SK-N-SH treated with all-trans-retinoic acid at 6 μM for 48 hours (cell line): ENCODE results near the gene LEUTX.

ENCODE experiments used
- ATAC-seq: fragments of 200-7000 bp; cut with Tn5 transposase; 3 replicates; pipeline ENCODE4 v1.9.1; 2020; ENCODE audit warnings: mild to moderate bottlenecking, moderate library complexity
- ARNTL ChIP-seq: fragments of 450-650 bp; formaldehyde crosslinking; IDR thresholded peaks from 2 replicates; pipeline ENCODE4 v1.5.0; 2020; ENCODE audit warnings: low read depth, mild to moderate bottlenecking, moderate library complexity, borderline replicate concordance
- CREB5 ChIP-seq: fragments of 250-450 bp; sonication (Bioruptor Pico); IDR thresholded peaks from 2 replicates; pipeline ENCODE4 v1.5.1; 2020; ENCODE audit warnings: low read depth, mild to moderate bottlenecking, moderate library complexity
- CSDC2 ChIP-seq: fragments of 250-450 bp; sonication (Bioruptor Pico); IDR thresholded peaks from 2 replicates; pipeline ENCODE4 v1.5.0; 2020; ENCODE audit warnings: mild to moderate bottlenecking, moderate library complexity
- CSRNP3 ChIP-seq: fragments of 250-450 bp; sonication (Bioruptor Pico); IDR thresholded peaks from 2 replicates; pipeline ENCODE4 v1.5.1; 2021; ENCODE audit warnings: mild to moderate bottlenecking, moderate library complexity
- ESRRG ChIP-seq: fragments of 250-450 bp; sonication (Bioruptor Pico); IDR thresholded peaks from 2 replicates; pipeline ENCODE4 v1.6.1; 2021; ENCODE audit warnings: mild to moderate bottlenecking
- GLIS3 ChIP-seq: fragments of 250-450 bp; sonication (Bioruptor Pico); IDR thresholded peaks from 2 replicates; pipeline ENCODE4 v1.5.0; 2020; ENCODE audit warnings: mild to moderate bottlenecking, moderate library complexity
- ISL1 ChIP-seq: fragments of 250-450 bp; sonication (Bioruptor Pico); IDR thresholded peaks from 2 replicates; pipeline ENCODE4 v2.1.2; 2022; ENCODE audit warnings: mild to moderate bottlenecking, moderate library complexity
- OSR1 ChIP-seq: fragments of 250-450 bp; sonication (Bioruptor Pico); IDR thresholded peaks from 2 replicates; pipeline ENCODE4 v1.8.0; 2022; ENCODE audit warnings: moderate library complexity, mild to moderate bottlenecking, inconsistent platforms
- PATZ1 ChIP-seq: fragments of 250-450 bp; sonication (Bioruptor Pico); IDR thresholded peaks from 2 replicates; pipeline ENCODE4 v1.8.0; 2020; ENCODE audit warnings: mild to moderate bottlenecking, moderate library complexity, borderline replicate concordance
- POU6F1 ChIP-seq: fragments of 250-450 bp; sonication (Bioruptor Pico); IDR thresholded peaks from 2 replicates; pipeline ENCODE4 v1.8.0; 2021; ENCODE audit warnings: low read depth, mild to moderate bottlenecking, moderate library complexity, borderline replicate concordance
- PPARA ChIP-seq: fragments of 250-450 bp; sonication (Bioruptor Pico); IDR thresholded peaks from 2 replicates; pipeline ENCODE4 v1.5.0; 2020; ENCODE audit warnings: mild to moderate bottlenecking, borderline replicate concordance
- RARB ChIP-seq: fragments of 250-450 bp; sonication (Bioruptor Pico); IDR thresholded peaks from 2 replicates; pipeline ENCODE4 v1.8.0; 2021; ENCODE audit warnings: mild to moderate bottlenecking, moderate library complexity
- SNAI2 ChIP-seq: fragments of 250-450 bp; sonication (Bioruptor Pico); IDR thresholded peaks from 2 replicates; pipeline ENCODE4 v1.5.0; 2020; ENCODE audit warnings: mild to moderate bottlenecking, moderate library complexity
- TOX ChIP-seq: fragments of 250-450 bp; sonication (Bioruptor Pico); IDR thresholded peaks from 2 replicates; pipeline ENCODE4 v1.8.0; 2021; ENCODE audit warnings: mild to moderate bottlenecking, moderate library complexity, borderline replicate concordance
- TSHZ2 ChIP-seq: fragments of 250-450 bp; sonication (Bioruptor Pico); IDR thresholded peaks from 2 replicates; pipeline ENCODE4 v1.5.0; 2020; ENCODE audit warnings: mild to moderate bottlenecking, moderate library complexity
- ZFP3 ChIP-seq: fragments of 250-450 bp; sonication (Bioruptor Pico); IDR thresholded peaks from 2 replicates; pipeline ENCODE4 v1.5.0; 2020; ENCODE audit warnings: mild to moderate bottlenecking, moderate library complexity
- ZFP30 ChIP-seq: fragments of 450-650 bp; formaldehyde crosslinking; IDR thresholded peaks from 2 replicates; pipeline ENCODE4 v1.5.0; 2022; ENCODE audit warnings: mild to moderate bottlenecking, moderate library complexity
- ZNF565 ChIP-seq: fragments of 450-650 bp; formaldehyde crosslinking; conservative IDR thresholded peaks from 2 replicates; pipeline ENCODE4 v1.5.0; 2020; ENCODE audit warnings: low read depth, mild to moderate bottlenecking, moderate library complexity
- ZNF70 ChIP-seq: fragments of 450-650 bp; formaldehyde crosslinking; IDR thresholded peaks from 2 replicates; pipeline ENCODE4 v1.5.0; 2020; ENCODE audit warnings: mild to moderate bottlenecking, moderate library complexity
- ZNF8 ChIP-seq: fragments of 450-650 bp; formaldehyde crosslinking; IDR thresholded peaks from 2 replicates; pipeline ENCODE4 v1.5.0; 2020; ENCODE audit warnings: mild to moderate bottlenecking, moderate library complexity

The LEUTX gene

GRCh38 chr19:39825531-39826076, 47.0 kb downstream of the LEUTX start:
- no peak for TF ChIP-seq ZNF70
- no peak for TF ChIP-seq OSR1 (CRISPR knock-in tag)
- TF ChIP-seq PPARA (CRISPR knock-in tag) = no peak
- TF ChIP-seq ZNF565 (CRISPR knock-in tag) = no peak
- TF ChIP-seq ESRRG (CRISPR knock-in tag) = no peak
- no peak for TF ChIP-seq PATZ1 (CRISPR knock-in tag)
- TF ChIP-seq ZFP30 (CRISPR knock-in tag) = no peak
- no peak for TF ChIP-seq TOX (CRISPR knock-in tag)
- ATAC-seq = no peak

GRCh38 chr19:39826311-39826945, 47.8 kb downstream of the LEUTX start:
- TF ChIP-seq PPARA (CRISPR knock-in tag) = no peak
- TF ChIP-seq CSDC2 (CRISPR knock-in tag) = no peak
- TF ChIP-seq ZFP3 (CRISPR knock-in tag) = no peak
- no peak for TF ChIP-seq RARB (CRISPR knock-in tag)
- TF ChIP-seq ZFP30 (CRISPR knock-in tag) = no peak
- no peak for TF ChIP-seq PATZ1 (CRISPR knock-in tag)
- no peak for TF ChIP-seq CREB5 (CRISPR knock-in tag)
- TF ChIP-seq GLIS3 = no peak
- TF ChIP-seq CSRNP3 (CRISPR knock-in tag) = no peak
- no peak for TF ChIP-seq SNAI2
- TF ChIP-seq TSHZ2 = no peak
- TF ChIP-seq OSR1 (CRISPR knock-in tag) = no peak
- no peak for TF ChIP-seq ISL1
- no peak for TF ChIP-seq TOX (CRISPR knock-in tag)
- no peak for ATAC-seq

GRCh38 chr19:39827216-39827615, 48.6 kb downstream of the LEUTX start:
- no peak for TF ChIP-seq OSR1 (CRISPR knock-in tag)
- TF ChIP-seq, all 23 proteins: peak for 0
- ATAC-seq = no peak

GRCh38 chr19:39828015-39828653, 49.5 kb downstream of the LEUTX start:
- ATAC-seq = no peak
- TF ChIP-seq ZNF8 (CRISPR knock-in tag) (no peak), ARNTL (CRISPR knock-in tag) (no peak), ISL1 (no peak), PATZ1 (CRISPR knock-in tag) (no peak), ZFP30 (CRISPR knock-in tag) (no peak), POU6F1 (CRISPR knock-in tag) (no peak), ZFP3 (CRISPR knock-in tag) (no peak), ESRRG (CRISPR knock-in tag) (no peak)
